Nephron (organoid): Measurements from ENCODE around the gene EFCAB11.

Source experiments
- H3K27ac Mint-ChIP-seq, 3 experiments: 2 replicates each; pipeline ENCODE4 v1.8.0; 2020; ENCODE audit warnings: mixed read lengths in 3 of 3, mild to moderate bottlenecking in 2 of 3, moderate library complexity in 1 of 3
- H3K27me3 Mint-ChIP-seq: 2 replicates; pipeline ENCODE4 v1.8.0; 2021; ENCODE audit warnings: low read depth, mild to moderate bottlenecking, moderate library complexity, mixed read lengths
- H3K36me3 Mint-ChIP-seq: 2 replicates; pipeline ENCODE4 v1.8.0; 2020; ENCODE audit warnings: low read depth, mixed read lengths
- H3K4me1 Mint-ChIP-seq: 2 replicates; pipeline ENCODE4 v1.8.0; 2020; ENCODE audit warnings: mixed read lengths
- H3K4me3 Mint-ChIP-seq, 3 experiments: 2 replicates each; pipeline ENCODE4 v1.8.0; 2020; ENCODE audit warnings: mild to moderate bottlenecking in 3 of 3, mixed read lengths in 3 of 3, moderate library complexity in 2 of 3
- H3K9me3 Mint-ChIP-seq: 2 replicates; pipeline ENCODE4 v1.8.0; 2020; ENCODE audit warnings: mixed read lengths
- CTCF ChIP-seq, 3 experiments: fragments of 200-600 bp; sonication (generic); IDR thresholded peaks; one replicate each; pipeline ENCODE4 v1.5.0; 2021; ENCODE audit warnings: antibody characterized with exemption in 3 of 3; ENCODE audit not compliant: unreplicated experiment in 3 of 3

Gene EFCAB11

GRCh38 chr14:89922031-89922907, 32.3 kb downstream of the EFCAB11 start:
- Mint-ChIP-seq H3K4me3 (no peak overlapping the region), H3K4me1 (peaks cover 14% of the 10 kb centered on the region), H3K27ac (no peak overlapping the region), H3K36me3 (peaks cover 3% of the 10 kb centered on the region), H3K9me3 (no peaks in the 10 kb centered on the region), H3K27me3 (no peaks in the 10 kb centered on the region)
- no peak for TF ChIP-seq CTCF (IDR thresholded peaks at IDR 0.05; ENCODE audit: unreplicated experiment in 3 of 3)

GRCh38 chr14:89921346-89921745, 33.2 kb downstream of the EFCAB11 start:
- peaks cover 3% of the 10 kb centered on the region for H3K36me3 Mint-ChIP-seq
- H3K4me1 Mint-ChIP-seq, result peaks cover 14% of the 10 kb centered on the region
- no peaks in the 10 kb centered on the region for H3K27me3 Mint-ChIP-seq
- no peak for TF ChIP-seq CTCF (IDR thresholded peaks at IDR 0.05; ENCODE audit: unreplicated experiment in 3 of 3)
- no peaks in the 10 kb centered on the region for H3K9me3 Mint-ChIP-seq
- no peak overlapping the region for H3K27ac Mint-ChIP-seq
- H3K4me3 Mint-ChIP-seq, result no peak overlapping the region

GRCh38 chr14:89920056-89920455, 34.5 kb downstream of the EFCAB11 start:
- H3K36me3 Mint-ChIP-seq, result peaks cover 2% of the 10 kb centered on the region

GRCh38 chr14:89918721-89919120, 35.8 kb downstream of the EFCAB11 start:
- H3K27me3 Mint-ChIP-seq, result no peaks in the 10 kb centered on the region
- TF ChIP-seq CTCF (IDR thresholded peaks at IDR 0.05; ENCODE audit: unreplicated experiment in 3 of 3), result no peak
- no peaks in the 10 kb centered on the region for H3K36me3 Mint-ChIP-seq
- no peaks in the 10 kb centered on the region for H3K9me3 Mint-ChIP-seq
- H3K4me3 Mint-ChIP-seq, result no peak overlapping the region
- peak overlapping the region in 2 of 3 experiments; percentile 10 to 16 for H3K27ac Mint-ChIP-seq
- H3K4me1 Mint-ChIP-seq, result peaks cover 19% of the 10 kb centered on the region

More at GRCh38 chr14:89920056-89920455, 34.5 kb downstream of the EFCAB11 start:
- Mint-ChIP-seq H3K27me3 (no peaks in the 10 kb centered on the region), H3K27ac (peak overlapping the region in 1 of 3 experiments; percentile 16), H3K4me1 (peaks cover 16% of the 10 kb centered on the region), H3K4me3 (no peak overlapping the region), H3K9me3 (no peaks in the 10 kb centered on the region)
- TF ChIP-seq CTCF (IDR thresholded peaks at IDR 0.05; ENCODE audit: unreplicated experiment in 3 of 3), result no peak

GRCh38 chr14:89915114-89915878, 39.2 kb downstream of the EFCAB11 start:
- Mint-ChIP-seq H3K36me3 (no peaks in the 10 kb centered on the region), H3K4me1 (peaks cover 41% of the 10 kb centered on the region), H3K4me3 (no peak overlapping the region), H3K27ac (peak overlapping the region in 2 of 3 experiments; percentile 38 to 73), H3K9me3 (no peaks in the 10 kb centered on the region), H3K27me3 (no peaks in the 10 kb centered on the region)
- TF ChIP-seq CTCF (IDR thresholded peaks at IDR 0.05; ENCODE audit: unreplicated experiment in 3 of 3), result peak; percentile 93 to 98 (median 95)
